ENCODE measurements around the gene SCRN2. TPM values are rescaled to one million over a fixed set of nuclear protein-coding genes. Genes with fewer than 3 reads are reported as not detected.

SCRN2 gene
- total and polyA plus RNA-seq, 2 of the 8 experiments (the other 6 are each of a cell fraction or from before 2014, with no cell fraction given): 24.4 to 42.3 TPM

GRCh38 chr17:47855737-47856136 lies 14.7 kb upstream of the SCRN2 start (continued):
- TF ChIP-seq FOSL1 (IDR thresholded peaks at IDR 0.05; ENCODE audit: insufficient read depth, low read depth, low read length): no peak
- no peak for TF ChIP-seq POLR2A (IDR thresholded peaks at IDR 0.05; ENCODE audit: control extremely low read depth in 1 of 2, low read depth in 2 of 2, low read length in 2 of 2)
- no peak for TF ChIP-seq CEBPB (IDR thresholded peaks at IDR 0.05; ENCODE audit: low read depth, low read length)
- TF ChIP-seq JUN (IDR thresholded peaks at IDR 0.05; ENCODE audit: low read depth, low read length): no peak
- TF ChIP-seq GABPA (IDR thresholded peaks at IDR 0.05; ENCODE audit: borderline replicate concordance, insufficient read depth, low read length): no peak
- TF ChIP-seq TAF1 (IDR thresholded peaks at IDR 0.05; ENCODE audit: low read depth, low read length): no peak
- no peak for TF ChIP-seq RXRA (IDR thresholded peaks at IDR 0.05; ENCODE audit: insufficient read depth, low read depth, low read length)

All from H1 (cell line).